ENCODE results near the gene IL4R. TPM values are rescaled to one million over a fixed set of nuclear protein-coding genes. Genes with fewer than 3 reads are reported as not detected.

Gene IL4R
- total RNA-seq, 1 donor from 2014 or later = 12.0 TPM

- no peak for TF ChIP-seq CTCF (IDR thresholded peaks at IDR 0.05; ENCODE audit: borderline replicate concordance)
- peaks cover 15% of the 10 kb centered on the region for H3K4me1 ChIP-seq
- no peak overlapping the region for H3K4me3 ChIP-seq
- H3K27ac ChIP-seq (replicated peaks) = no peak overlapping the region
- intact Hi-C loops (cut with micrococcal nuclease) = no loop called here
- no peaks in the 10 kb centered on the region for H3K9me3 ChIP-seq (replicated peaks)
- H3K36me3 ChIP-seq = peaks cover 53% of the 10 kb centered on the region
- no peaks in the 10 kb centered on the region for H3K27me3 ChIP-seq (ENCODE audit: low read depth)
- no peak for DNase-seq
These were observed 23.2 kb downstream of the IL4R start for GRCh38 chr16:27337024-27337423.

GRCh38 chr16:27339180-27339579 is 25.4 kb downstream of the IL4R start:
- Histone ChIP-seq H3K9me3 (replicated peaks) (no peaks in the 10 kb centered on the region), H3K4me1 (no peaks in the 10 kb centered on the region), H3K36me3 (peaks cover 61% of the 10 kb centered on the region), H3K27me3 (ENCODE audit: low read depth) (no peaks in the 10 kb centered on the region), H3K27ac (replicated peaks) (no peak overlapping the region), H3K4me3 (no peak overlapping the region)
- intact Hi-C loops (cut with micrococcal nuclease) = no loop called here
- no peak for DNase-seq
- no peak for TF ChIP-seq CTCF (IDR thresholded peaks at IDR 0.05; ENCODE audit: borderline replicate concordance)

- no peak overlapping the region for H3K27ac ChIP-seq (replicated peaks)
- H3K36me3 ChIP-seq = peaks cover 69% of the 10 kb centered on the region
- no peaks in the 10 kb centered on the region for H3K4me1 ChIP-seq
- no peaks in the 10 kb centered on the region for H3K9me3 ChIP-seq (replicated peaks)
- H3K4me3 ChIP-seq = no peak overlapping the region
- no peak for TF ChIP-seq CTCF (IDR thresholded peaks at IDR 0.05; ENCODE audit: borderline replicate concordance)
- DNase-seq = no peak
- intact Hi-C loops (cut with micrococcal nuclease) = no loop called here
- H3K27me3 ChIP-seq (ENCODE audit: low read depth) = no peaks in the 10 kb centered on the region
These were observed 26.9 kb downstream of the IL4R start for GRCh38 chr16:27340654-27341053.

GRCh38 chr16:27341549-27341948 is 27.8 kb downstream of the IL4R start:
- no peaks in the 10 kb centered on the region for H3K4me1 ChIP-seq
- intact Hi-C loops (cut with micrococcal nuclease) = no loop called here
- no peaks in the 10 kb centered on the region for H3K27me3 ChIP-seq (ENCODE audit: low read depth)
- no peak overlapping the region for H3K27ac ChIP-seq (replicated peaks)
- H3K36me3 ChIP-seq = peaks cover 77% of the 10 kb centered on the region
- TF ChIP-seq CTCF (IDR thresholded peaks at IDR 0.05; ENCODE audit: borderline replicate concordance) = no peak
- DNase-seq = no peak
- H3K4me3 ChIP-seq = no peak overlapping the region
- H3K9me3 ChIP-seq (replicated peaks) = no peaks in the 10 kb centered on the region

GRCh38 chr16:27341971-27342370 is 28.2 kb downstream of the IL4R start:
- Histone ChIP-seq H3K27ac (replicated peaks) (no peak overlapping the region), H3K4me1 (no peaks in the 10 kb centered on the region), H3K9me3 (replicated peaks) (no peaks in the 10 kb centered on the region), H3K4me3 (no peak overlapping the region), H3K36me3 (peaks cover 81% of the 10 kb centered on the region), H3K27me3 (ENCODE audit: low read depth) (no peaks in the 10 kb centered on the region)
- intact Hi-C loops (cut with micrococcal nuclease) = no loop called here
- no peak for DNase-seq
- no peak for TF ChIP-seq CTCF (IDR thresholded peaks at IDR 0.05; ENCODE audit: borderline replicate concordance)

- no peak overlapping the region for H3K27ac ChIP-seq (replicated peaks)
- H3K4me3 ChIP-seq = no peak overlapping the region
- no peak for DNase-seq
- H3K9me3 ChIP-seq (replicated peaks) = no peaks in the 10 kb centered on the region
- peaks cover 93% of the 10 kb centered on the region for H3K36me3 ChIP-seq
- peaks cover 5% of the 10 kb centered on the region for H3K4me1 ChIP-seq
- TF ChIP-seq CTCF (IDR thresholded peaks at IDR 0.05; ENCODE audit: borderline replicate concordance) = no peak
- no peaks in the 10 kb centered on the region for H3K27me3 ChIP-seq (ENCODE audit: low read depth)
- intact Hi-C loops (cut with micrococcal nuclease) = no loop called here
These were observed 30.9 kb downstream of the IL4R start for GRCh38 chr16:27344721-27345120.
